Astrocyte (in vitro differentiated cells and primary cell): ENCODE measurements around the gene RALGAPB. TPM values are rescaled to one million over a fixed set of nuclear protein-coding genes. Genes with fewer than 3 reads are reported as not detected.
A peak's percentile ranks its signal among the peaks of the same experiment; 100 is the strongest.

Experiments
- DNase-seq: peaks from one replicate; pipeline ENCODE4 v3.0.0-alpha.2; 2010; ENCODE audit warnings: low read depth
- FAIRE-seq: peaks from 2 replicates; lab custom pipeline; 2011; peaks lifted over from hg19 to GRCh38; lab: Jason Lieb, UNC
- H2AFZ ChIP-seq: 2 replicates; pipeline ENCODE4 v1.6.0; 2012; ENCODE audit warnings: low read depth, low read length, inconsistent platforms
- H3K27ac ChIP-seq: 2 replicates; pipeline ENCODE4 v1.5.1; 2011; ENCODE audit warnings: low read depth, low read length, inconsistent platforms
- H3K27me3 ChIP-seq: 2 replicates; pipeline ENCODE4 v1.6.0; 2011; ENCODE audit warnings: low read length, inconsistent platforms; ENCODE audit not compliant: insufficient read depth
- H3K36me3 ChIP-seq: 2 replicates; pipeline ENCODE4 v1.5.1; 2011; ENCODE audit warnings: low read length, inconsistent platforms; ENCODE audit not compliant: insufficient read depth
- H3K4me1 ChIP-seq: 2 replicates; pipeline ENCODE4 v1.5.1; 2011; ENCODE audit warnings: low read length, inconsistent platforms; ENCODE audit not compliant: insufficient read depth
- H3K4me2 ChIP-seq: 2 replicates; pipeline ENCODE4 v1.6.0; 2012; ENCODE audit warnings: low read length, inconsistent platforms
- H3K4me3 ChIP-seq: 2 replicates; pipeline ENCODE4 v1.5.1; 2011; ENCODE audit warnings: low read depth, mild to moderate bottlenecking, low read length, inconsistent platforms; ENCODE audit not compliant: insufficient read depth
- H3K79me2 ChIP-seq: 2 replicates; pipeline ENCODE4 v1.6.0; 2012; ENCODE audit warnings: mild to moderate bottlenecking, low read length, inconsistent platforms; ENCODE audit not compliant: insufficient read depth
- H3K9ac ChIP-seq: 2 replicates; pipeline ENCODE4 v1.6.0; 2012; ENCODE audit warnings: mild to moderate bottlenecking, low read length, inconsistent platforms
- H3K9me3 ChIP-seq: 2 replicates; pipeline ENCODE4 v1.5.1; 2012; ENCODE audit warnings: low read depth, mild to moderate bottlenecking, low read length, inconsistent platforms; ENCODE audit not compliant: insufficient read depth
- H4K20me1 ChIP-seq: 2 replicates; pipeline ENCODE4 v1.6.0; 2012; ENCODE audit warnings: low read length, inconsistent platforms; ENCODE audit not compliant: insufficient read depth
- H3K27ac Mint-ChIP-seq: one replicate; pipeline ENCODE4 v1.8.0; 2021; ENCODE audit warnings: mild to moderate bottlenecking, mixed read lengths; ENCODE audit not compliant: unreplicated experiment
- H3K27me3 Mint-ChIP-seq: one replicate; pipeline ENCODE4 v1.8.0; 2021; ENCODE audit warnings: low read depth, mixed read lengths; ENCODE audit not compliant: unreplicated experiment
- H3K36me3 Mint-ChIP-seq: one replicate; pipeline ENCODE4 v1.8.0; 2021; ENCODE audit warnings: low read depth, mixed read lengths; ENCODE audit not compliant: unreplicated experiment
- H3K4me1 Mint-ChIP-seq: one replicate; pipeline ENCODE4 v1.8.0; 2021; ENCODE audit warnings: low read depth, mixed read lengths; ENCODE audit not compliant: unreplicated experiment
- H3K4me3 Mint-ChIP-seq: one replicate; pipeline ENCODE4 v1.8.0; 2021; ENCODE audit warnings: mild to moderate bottlenecking, moderate library complexity, mixed read lengths; ENCODE audit not compliant: unreplicated experiment
- H3K9me3 Mint-ChIP-seq: one replicate; pipeline ENCODE4 v1.8.0; 2021; ENCODE audit warnings: mild to moderate bottlenecking, mixed read lengths; ENCODE audit not compliant: unreplicated experiment
- CTCF ChIP-seq: IDR thresholded peaks from 2 replicates; pipeline ENCODE4 v1.5.1; 2011; ENCODE audit warnings: low read depth, mild to moderate bottlenecking, inconsistent platforms, low read length, moderate library complexity; ENCODE audit not compliant: insufficient read depth
- EZH2 ChIP-seq: IDR thresholded peaks from 2 replicates; pipeline ENCODE4 v1.6.1; 2012; ENCODE audit warnings: mild to moderate bottlenecking, low read length, inconsistent platforms; ENCODE audit not compliant: insufficient read depth
- total RNA-seq: library from RNA; stranded (reverse); gene quantifications from 2 replicates; pipeline ENCODE4 v1.2.1, GENCODE V29; 2021

RALGAPB gene
- total RNA-seq, 1 donor from 2014 or later: 40.2 TPM

- Histone ChIP-seq H3K27me3 (peaks cover 3% of the 10 kb centered on the region), H3K4me1 (no peaks in the 10 kb centered on the region), H4K20me1 (no peaks in the 10 kb centered on the region), H3K36me3 (no peaks in the 10 kb centered on the region), H3K79me2 (no peaks in the 10 kb centered on the region), H3K9me3 (no peaks in the 10 kb centered on the region), H3K4me3 (no peak overlapping the region), H3K4me2 (no peak overlapping the region), H3K9ac (no peak overlapping the region), H2AFZ (no peak overlapping the region), H3K27ac (no peak overlapping the region)
- Mint-ChIP-seq H3K27me3 (no peaks in the 10 kb centered on the region), H3K27ac (no peak overlapping the region), H3K36me3 (no peaks in the 10 kb centered on the region), H3K9me3 (no peaks in the 10 kb centered on the region), H3K4me3 (no peak overlapping the region), H3K4me1 (no peaks in the 10 kb centered on the region)
- DNase-seq (no peak), FAIRE-seq (no peak)
- TF ChIP-seq EZH2 (no peak), CTCF (no peak)
These were observed 117.5 kb downstream of the RALGAPB start for GRCh38 chr20:38589967-38590675.

GRCh38 chr20:38590676-38591473 is 118.2 kb downstream of the RALGAPB start:
- Histone ChIP-seq H3K9me3 (no peaks in the 10 kb centered on the region), H3K36me3 (no peaks in the 10 kb centered on the region), H3K9ac (no peak overlapping the region), H3K4me2 (no peak overlapping the region), H3K27ac (no peak overlapping the region), H3K79me2 (no peaks in the 10 kb centered on the region), H2AFZ (peak overlapping the region; percentile 47), H4K20me1 (no peaks in the 10 kb centered on the region), H3K27me3 (peaks cover 3% of the 10 kb centered on the region), H3K4me1 (no peaks in the 10 kb centered on the region), H3K4me3 (no peak overlapping the region)
- Mint-ChIP-seq H3K9me3 (no peaks in the 10 kb centered on the region), H3K36me3 (no peaks in the 10 kb centered on the region), H3K4me1 (no peaks in the 10 kb centered on the region), H3K4me3 (no peak overlapping the region), H3K27me3 (no peaks in the 10 kb centered on the region), H3K27ac (no peak overlapping the region)
- DNase-seq: no peak
- FAIRE-seq: no peak
- TF ChIP-seq CTCF (no peak), EZH2 (no peak)
